Activated effector memory CD4-positive, alpha-beta T cell treated with anti-CD3 and anti-CD28 coated beads, Interleukin-2, amount 50 U/mL, for 16 hours (primary cell): ENCODE results near the gene UGDH.
"Not testable (repeated sequence)": the region's sequence is repeated elsewhere in the genome, so short reads cannot be mapped to it uniquely, and the experiment has no call there.

Experiments
- DNase-seq: peaks from one replicate; pipeline ENCODE4 v3.0.0-alpha.2; 2020

The UGDH gene

GRCh38 chr4:39494354-39494753 lies 32.9 kb downstream of the UGDH start:
- DNase-seq = no peak

GRCh38 chr4:39490322-39490721 lies 36.9 kb downstream of the UGDH start:
- no peak for DNase-seq

- no peak for DNase-seq
Measured at GRCh38 chr4:39486221-39486804, 40.9 kb downstream of the UGDH start.

GRCh38 chr4:39484582-39485272 lies 42.5 kb downstream of the UGDH start:
- no peak for DNase-seq

GRCh38 chr4:39480902-39481695 lies 46.1 kb downstream of the UGDH start:
- no peak for DNase-seq

- DNase-seq = no peak
Measured at GRCh38 chr4:39480251-39480650, 47.0 kb downstream of the UGDH start.

GRCh38 chr4:39476187-39476895 lies 50.9 kb downstream of the UGDH start:
- no peak for DNase-seq

GRCh38 chr4:39472396-39472795 lies 54.8 kb downstream of the UGDH start:
- DNase-seq = no peak

GRCh38 chr4:39470402-39470801 lies 56.8 kb downstream of the UGDH start:
- DNase-seq = no peak

- no peak for DNase-seq
Measured at GRCh38 chr4:39469429-39470077, 57.7 kb downstream of the UGDH start.

- DNase-seq = no peak
Measured at GRCh38 chr4:39467464-39467863, 59.8 kb downstream of the UGDH start.

- no peak for DNase-seq
Measured at GRCh38 chr4:39466747-39467146, 60.5 kb downstream of the UGDH start.

- no peak for DNase-seq
Measured at GRCh38 chr4:39464886-39465501, 62.2 kb downstream of the UGDH start.

- DNase-seq = peak; percentile 97
Measured at GRCh38 chr4:39458505-39459300, 68.5 kb downstream of the UGDH start, which contains the start of the genes LIAS and RPL9. Gene LIAS (plus strand): TSS chr4:39459056. CDS start chr4:39459118, 62 bp downstream. Gene RPL9 (minus strand): TSS chr4:39458922. CDS start chr4:39458439, 483 bp downstream.

GRCh38 chr4:39458161-39458504 lies 69.1 kb downstream of the UGDH start:
- DNase-seq = not testable (repeated sequence)

GRCh38 chr4:39456946-39457763 lies 70.1 kb downstream of the UGDH start:
- no peak for DNase-seq

- DNase-seq = no peak
Measured at GRCh38 chr4:39455486-39455885, 71.8 kb downstream of the UGDH start.

GRCh38 chr4:39453738-39454137 lies 73.5 kb downstream of the UGDH start:
- DNase-seq = no peak

- no peak for DNase-seq
Measured at GRCh38 chr4:39452860-39453587, 74.2 kb downstream of the UGDH start.
